H1 (cell line): Measurements from ENCODE around the gene HSPBP1. TPM values are rescaled to one million over a fixed set of nuclear protein-coding genes. Genes with fewer than 3 reads are reported as not detected.

Source experiments
- CTBP2 ChIP-seq: IDR thresholded peaks from 2 replicates; pipeline ENCODE4 v1.7.0; 2011; ENCODE audit warnings: borderline replicate concordance, mild to moderate bottlenecking, moderate library complexity, mixed read lengths, low read length; ENCODE audit not compliant: insufficient read depth, insufficient read length
- HDAC6 ChIP-seq: IDR thresholded peaks from one replicate; pipeline ENCODE4 v1.7.1; 2012; ENCODE audit warnings: low read depth, mild to moderate bottlenecking, inconsistent platforms, low read length, moderate library complexity
- NANOG ChIP-seq: IDR thresholded peaks from 2 replicates; pipeline ENCODE4 v1.6.1; 2011; ENCODE audit warnings: low read length, low read depth, mild to moderate bottlenecking, inconsistent platforms; ENCODE audit not compliant: insufficient read depth, poor library complexity, severe bottlenecking
- RNF2 ChIP-seq: fragments of 200-900, 300-1000 bp; sonication (generic); IDR thresholded peaks from 2 replicates; pipeline ENCODE4 v1.7.1; 2016; ENCODE audit warnings: borderline replicate concordance, low read depth, mild to moderate bottlenecking, antibody characterized with exemption, low read length; ENCODE audit not compliant: poor library complexity, severe bottlenecking; ENCODE audit errors: missing control alignments
- YY1 ChIP-seq: IDR thresholded peaks from 2 replicates; pipeline ENCODE4 v1.6.1; 2011; ENCODE audit warnings: low read depth, mild to moderate bottlenecking, low read length
- polyA plus RNA-seq, 7 experiments: library from polyadenylated mRNA; depleted of rRNA in 3 of 7; stranded (reverse) in 5 of 7; unstranded in 2 of 7; fragments of >200 nt in 5 of 7; fragments of 200-250 nt in 2 of 7; gene quantifications; 1 replicate in 5 of 7; 2 replicates in 1 of 7; 4 replicates in 1 of 7; pipeline versions ENCODE4 v1.2.1 to v1.2.3, GENCODE V29; 2011 to 2013; ENCODE audit warnings: missing spikeins in 2 of 7, mixed read lengths in 2 of 7
- total RNA-seq: library from RNA; stranded (reverse); fragmentation: NEBNext Ultra II Directional; extraction: Animal tissue kit (Norgen Biotek cat#: 25700); gene quantifications from 2 replicates; pipeline ENCODE4 v1.2.1, GENCODE V29; 2021

HSPBP1 gene
- total and polyA plus RNA-seq, 2 of the 8 experiments (the other 6 are each of a cell fraction or from before 2014, with no cell fraction given) = 63.4 to 100 TPM

DNA sequence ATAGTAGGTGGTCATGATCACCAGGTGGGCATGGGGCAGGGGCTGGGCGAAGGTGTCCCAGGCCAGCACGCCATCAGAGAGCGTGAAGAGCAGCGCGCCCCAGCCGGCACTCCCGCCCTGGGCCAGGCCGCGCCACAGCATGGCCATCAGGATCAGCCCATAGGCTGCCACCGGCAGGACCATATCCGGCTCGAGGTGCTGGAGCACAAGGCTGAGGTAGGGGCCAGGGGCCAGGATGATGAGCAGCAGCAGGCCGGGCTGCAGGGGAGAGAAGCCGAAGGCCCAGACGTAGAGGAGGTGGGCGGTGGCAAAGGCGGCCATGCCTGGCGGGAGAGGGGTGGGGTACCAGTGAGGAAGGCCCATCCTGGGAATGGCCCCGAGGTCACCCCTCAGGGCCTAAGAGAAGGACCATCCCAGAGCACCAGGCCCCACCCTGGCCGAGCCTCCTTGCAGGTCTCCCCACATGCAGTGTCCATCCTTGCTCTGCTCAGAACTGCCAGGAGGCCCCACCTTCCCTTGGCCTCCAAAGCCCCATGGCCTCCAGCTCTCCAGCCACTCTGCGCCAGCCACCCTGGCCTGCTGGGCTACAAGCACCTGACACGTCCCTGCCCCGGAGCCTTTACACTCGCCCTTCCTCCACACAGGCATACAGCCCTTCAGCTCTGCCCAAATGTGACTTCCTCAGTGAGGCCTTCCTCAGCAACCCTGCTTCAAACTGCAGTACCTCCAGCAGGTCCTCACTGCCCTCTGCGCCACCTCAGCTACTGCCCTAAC lies 52.5 kb downstream of the HSPBP1 start (continued):
- TF ChIP-seq YY1 (no peak), CTBP2 (no peak), HDAC6 (no peak), RNF2 (no peak), NANOG (no peak)
